Stimulated activated CD4-positive, alpha-beta T cell treated with anti-CD3 and anti-CD28 coated beads, Interleukin-1b, Interleukin-23, amount 100 ng/mL, for 4 hours (primary cell): ENCODE data around the gene SPIB.
"Not testable (repeated sequence)": the region's sequence is repeated elsewhere in the genome, so short reads cannot be mapped to it uniquely, and the experiment has no call there.

Source experiments
- DNase-seq, 2 donors: peaks; one replicate each; pipeline ENCODE4 v3.0.0-alpha.2; 2020; ENCODE audit warnings: low read depth in 2 of 2

Gene SPIB

GRCh38 chr19:50418176-50419021 lies at the start of gene SPIB:
Gene SPIB, plus strand, starts transcription at chr19:50418938. Its CDS starts 25 bp downstream, at chr19:50418963.
- DNase-seq = no peak

- DNase-seq = no peak
These were observed 46.7 kb upstream of the SPIB start for GRCh38 chr19:50371914-50372475.

GRCh38 chr19:50376166-50377050 lies 42.3 kb upstream of the SPIB start, which contains the start of gene NR1H2:
Gene NR1H2, plus strand, starts transcription at chr19:50376457. Its CDS starts 1,149 bp downstream, at chr19:50377606.
- DNase-seq = peak; percentile 89 to 93

GRCh38 chr19:50377051-50377461 lies 41.7 kb upstream of the SPIB start:
- peak; percentile 41 to 53 for DNase-seq

- DNase-seq = no peak
These were observed 41.2 kb upstream of the SPIB start for GRCh38 chr19:50377517-50377916.

GRCh38 chr19:50378169-50378862 lies 40.4 kb upstream of the SPIB start:
- no peak for DNase-seq

GRCh38 chr19:50378863-50379236 lies 39.9 kb upstream of the SPIB start:
- no peak for DNase-seq

- no peak for DNase-seq
These were observed 39.1 kb upstream of the SPIB start for GRCh38 chr19:50379602-50380001.

GRCh38 chr19:50380137-50380536 lies 38.6 kb upstream of the SPIB start:
- no peak for DNase-seq

GRCh38 chr19:50380751-50381151 lies 38.0 kb upstream of the SPIB start:
- DNase-seq = no peak

- no peak for DNase-seq
These were observed 36.6 kb upstream of the SPIB start for GRCh38 chr19:50381881-50382729.

- DNase-seq = no peak
These were observed 35.5 kb upstream of the SPIB start for GRCh38 chr19:50383001-50383851.

- DNase-seq = peak; percentile 99
These were observed 34.7 kb upstream of the SPIB start, which contains the start of gene POLD1 for GRCh38 chr19:50383852-50384684. Gene POLD1, plus strand, starts transcription at chr19:50384347. Its CDS starts 14,505 bp downstream, at chr19:50398852.

GRCh38 chr19:50384685-50385535 lies 33.8 kb upstream of the SPIB start:
- DNase-seq = no peak

- DNase-seq = no peak
These were observed 31.4 kb upstream of the SPIB start for GRCh38 chr19:50387176-50387867.

- DNase-seq = no peak
These were observed 30.9 kb upstream of the SPIB start for GRCh38 chr19:50387868-50388245.

GRCh38 chr19:50390295-50390694 lies 28.4 kb upstream of the SPIB start:
- DNase-seq = not testable (repeated sequence)
